Activated CD8-positive, alpha-beta T cell treated with anti-CD3 and anti-CD28 coated beads for 36 hours (primary cell): ENCODE data around the gene COL6A3. TPM values are rescaled to one million over a fixed set of nuclear protein-coding genes. Genes with fewer than 3 reads are reported as not detected.

Experiments
- ATAC-seq: fragments of 200-7000 bp; cut with Tn5 transposase; one replicate; pipeline ENCODE4 v1.10.0; 2021; ENCODE audit warnings: mild to moderate bottlenecking, moderate library complexity
- CTCF ChIA-PET: fragments of 350-600 bp; sonication (Branson Sonifier 250); formaldehyde crosslinking; loops from one replicate; lab custom pipeline; 2021; ENCODE audit warnings: antibody characterized with exemption; lab: Charles Lee
- POLR2A ChIA-PET: fragments of 350-600 bp; sonication (Branson Sonifier 250); formaldehyde crosslinking; loops from one replicate; lab custom pipeline; 2021; ENCODE audit warnings: antibody characterized with exemption; lab: Charles Lee
- DNase-seq: peaks from one replicate; pipeline ENCODE4 v3.0.0-alpha.2; 2020
- H3K27ac Mint-ChIP-seq: one replicate; pipeline ENCODE4 v1.8.0; 2021; ENCODE audit warnings: mild to moderate bottlenecking, mixed read lengths
- H3K27me3 Mint-ChIP-seq: one replicate; pipeline ENCODE4 v1.8.0; 2021; ENCODE audit warnings: mixed read lengths
- H3K36me3 Mint-ChIP-seq: one replicate; pipeline ENCODE4 v1.8.0; 2021; ENCODE audit warnings: low read depth, mixed read lengths
- H3K4me1 Mint-ChIP-seq: one replicate; pipeline ENCODE4 v1.8.0; 2021; ENCODE audit warnings: low read depth, mixed read lengths
- H3K4me3 Mint-ChIP-seq: one replicate; pipeline ENCODE4 v1.8.0; 2021; ENCODE audit warnings: mild to moderate bottlenecking, moderate library complexity, mixed read lengths
- H3K9me3 Mint-ChIP-seq: one replicate; pipeline ENCODE4 v1.8.0; 2021; ENCODE audit warnings: mixed read lengths
- intact Hi-C: fragments of 100-400 bp; cut with micrococcal nuclease; formaldehyde crosslinking; loops from one replicate; pipeline ENCODE4 v1.10.0; 2022
- total RNA-seq, 2 experiments: library from RNA; stranded (reverse); gene quantifications; one replicate each; pipeline ENCODE4 v1.2.3, GENCODE V29; 2021
- TF ChIP-seq, protein P1 (sequence below): fragments of 200-600 bp; IDR thresholded peaks from one replicate; pipeline ENCODE4 v1.8.0; 2022; ENCODE audit warnings: antibody characterized with exemption, mild to moderate bottlenecking

COL6A3 gene
- total RNA-seq, 2 experiments from 2014 or later, result 4.0 to 4.1 TPM

- CTCF ChIA-PET, result no interaction called here
- no peaks in the 10 kb centered on the region for H3K36me3 Mint-ChIP-seq
- H3K4me3 Mint-ChIP-seq, result no peak overlapping the region
- TF ChIP-seq, protein P1, sequence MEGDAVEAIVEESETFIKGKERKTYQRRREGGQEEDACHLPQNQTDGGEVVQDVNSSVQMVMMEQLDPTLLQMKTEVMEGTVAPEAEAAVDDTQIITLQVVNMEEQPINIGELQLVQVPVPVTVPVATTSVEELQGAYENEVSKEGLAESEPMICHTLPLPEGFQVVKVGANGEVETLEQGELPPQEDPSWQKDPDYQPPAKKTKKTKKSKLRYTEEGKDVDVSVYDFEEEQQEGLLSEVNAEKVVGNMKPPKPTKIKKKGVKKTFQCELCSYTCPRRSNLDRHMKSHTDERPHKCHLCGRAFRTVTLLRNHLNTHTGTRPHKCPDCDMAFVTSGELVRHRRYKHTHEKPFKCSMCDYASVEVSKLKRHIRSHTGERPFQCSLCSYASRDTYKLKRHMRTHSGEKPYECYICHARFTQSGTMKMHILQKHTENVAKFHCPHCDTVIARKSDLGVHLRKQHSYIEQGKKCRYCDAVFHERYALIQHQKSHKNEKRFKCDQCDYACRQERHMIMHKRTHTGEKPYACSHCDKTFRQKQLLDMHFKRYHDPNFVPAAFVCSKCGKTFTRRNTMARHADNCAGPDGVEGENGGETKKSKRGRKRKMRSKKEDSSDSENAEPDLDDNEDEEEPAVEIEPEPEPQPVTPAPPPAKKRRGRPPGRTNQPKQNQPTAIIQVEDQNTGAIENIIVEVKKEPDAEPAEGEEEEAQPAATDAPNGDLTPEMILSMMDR, result no peak
- no peaks in the 10 kb centered on the region for H3K27me3 Mint-ChIP-seq
- POLR2A ChIA-PET, result no interaction called here
- intact Hi-C loops, result no loop called here
- H3K27ac Mint-ChIP-seq, result no peak overlapping the region
- no peak for DNase-seq
- no peak for ATAC-seq
- no peaks in the 10 kb centered on the region for H3K4me1 Mint-ChIP-seq
- no peaks in the 10 kb centered on the region for H3K9me3 Mint-ChIP-seq
These were observed 70.0 kb downstream of the COL6A3 start for GRCh38 chr2:237343993-237344392.

GRCh38 chr2:237341872-237342271 is 72.1 kb downstream of the COL6A3 start:
- Mint-ChIP-seq H3K27me3 (no peaks in the 10 kb centered on the region), H3K9me3 (no peaks in the 10 kb centered on the region), H3K4me1 (no peaks in the 10 kb centered on the region), H3K4me3 (no peak overlapping the region), H3K36me3 (no peaks in the 10 kb centered on the region), H3K27ac (no peak overlapping the region)
- intact Hi-C loops, result no loop called here
- DNase-seq (no peak), ATAC-seq (no peak)
- POLR2A ChIA-PET, result no interaction called here
- CTCF ChIA-PET, result interaction anchor here (1.1 to 1.8 kb wide), 2 partner anchors 10 to 171 kb away, joined by 3 to 6 read pairs; no protein-coding TSS in a partner anchor
- TF ChIP-seq, protein P1, result no peak

DNA sequence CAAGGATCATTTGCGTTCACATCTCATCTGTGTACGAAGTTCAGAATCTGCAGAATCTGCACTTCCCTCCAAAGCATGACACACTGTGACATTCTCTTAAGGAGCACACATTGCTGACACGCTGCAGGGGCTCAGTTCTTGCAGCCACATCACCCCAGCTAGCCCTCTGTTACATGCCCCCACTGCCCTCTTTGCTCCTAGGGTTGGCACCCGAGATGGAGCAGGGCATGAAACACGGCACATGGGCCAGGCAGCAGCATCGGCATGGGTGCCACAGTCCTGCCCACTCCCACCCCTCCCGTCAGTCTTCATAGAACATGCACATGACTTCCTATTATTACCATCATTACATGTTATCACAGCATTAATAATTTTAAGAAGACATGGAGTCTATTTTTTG is 76.4 kb downstream of the COL6A3 start:
- CTCF ChIA-PET, result interaction anchor here (1.2 kb wide), 1 partner anchor 175 kb away, joined by 6 read pairs; no protein-coding TSS in a partner anchor
- POLR2A ChIA-PET, result no interaction called here

GRCh38 chr2:237336131-237336530 is 77.8 kb downstream of the COL6A3 start:
- Mint-ChIP-seq H3K36me3 (peaks cover 2% of the 10 kb centered on the region), H3K4me3 (no peak overlapping the region), H3K4me1 (no peaks in the 10 kb centered on the region), H3K9me3 (no peaks in the 10 kb centered on the region), H3K27me3 (no peaks in the 10 kb centered on the region), H3K27ac (no peak overlapping the region)
- POLR2A ChIA-PET, result interaction anchor here (0.6 kb wide), 1 partner anchor 154 kb away, joined by 3 read pairs; no protein-coding TSS in a partner anchor
- ATAC-seq, result no peak
- CTCF ChIA-PET, result interaction anchor here (1.2 to 3.2 kb wide), 2 partner anchors 85 to 177 kb away, joined by 6 to 8 read pairs; no protein-coding TSS in a partner anchor
- intact Hi-C loops, result no loop called here
- TF ChIP-seq, protein P1, result no peak
- no peak for DNase-seq

More for the DNA sequence above, 76.4 kb downstream of the COL6A3 start:
- Mint-ChIP-seq H3K27ac (no peak overlapping the region), H3K36me3 (peaks cover 2% of the 10 kb centered on the region), H3K9me3 (no peaks in the 10 kb centered on the region), H3K4me1 (no peaks in the 10 kb centered on the region), H3K27me3 (no peaks in the 10 kb centered on the region), H3K4me3 (no peak overlapping the region)
- TF ChIP-seq, protein P1, result no peak
- DNase-seq (no peak), ATAC-seq (no peak)
- intact Hi-C loops, result no loop called here

DNA sequence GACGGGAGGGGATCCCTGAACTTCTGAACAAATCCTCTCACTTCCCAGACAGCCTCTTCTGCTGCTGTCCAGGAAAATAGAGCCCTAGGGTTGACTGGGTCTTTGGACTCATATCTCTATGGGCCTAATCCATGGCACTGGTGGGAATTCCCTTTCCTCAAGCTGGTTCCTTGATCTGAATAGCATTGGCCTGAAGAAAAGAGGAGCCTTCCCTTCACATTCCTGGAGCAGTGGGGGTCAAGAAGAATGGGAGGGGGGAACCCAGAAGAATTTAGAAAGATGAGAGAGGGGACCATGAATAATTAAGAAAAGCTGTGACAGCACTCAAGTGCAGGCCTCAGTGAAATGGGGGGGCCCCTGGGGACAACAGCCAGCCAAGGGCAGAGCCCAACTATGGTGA is 80.2 kb downstream of the COL6A3 start:
- H3K36me3 Mint-ChIP-seq, result peaks cover 2% of the 10 kb centered on the region
- H3K4me1 Mint-ChIP-seq, result no peaks in the 10 kb centered on the region
- ATAC-seq (no peak), DNase-seq (no peak)
- TF ChIP-seq, protein P1, result no peak
- CTCF ChIA-PET, result interaction anchor here (1.3 to 3.2 kb wide), 2 partner anchors 12 to 88 kb away, joined by 3 to 8 read pairs; no protein-coding TSS in a partner anchor
- H3K27me3 Mint-ChIP-seq, result no peaks in the 10 kb centered on the region
- H3K9me3 Mint-ChIP-seq, result no peaks in the 10 kb centered on the region
- POLR2A ChIA-PET, result interaction anchor here (0.6 kb wide), 1 partner anchor 1064 kb away, joined by 3 read pairs; no protein-coding TSS in a partner anchor
- intact Hi-C loops, result no loop called here
- H3K4me3 Mint-ChIP-seq, result no peak overlapping the region
- H3K27ac Mint-ChIP-seq, result no peak overlapping the region
